SK-N-SH treated with all-trans-retinoic acid at 6 μM for 48 hours (cell line): Measurements from ENCODE around the gene ARID5B.

ENCODE experiments used
- ARNTL ChIP-seq: fragments of 450-650 bp; formaldehyde crosslinking; IDR thresholded peaks from 2 replicates; pipeline ENCODE4 v1.5.0; 2020; ENCODE audit warnings: low read depth, mild to moderate bottlenecking, moderate library complexity, borderline replicate concordance
- ESRRG ChIP-seq: fragments of 250-450 bp; sonication (Bioruptor Pico); IDR thresholded peaks from 2 replicates; pipeline ENCODE4 v1.6.1; 2021; ENCODE audit warnings: mild to moderate bottlenecking
- ISL1 ChIP-seq: fragments of 250-450 bp; sonication (Bioruptor Pico); IDR thresholded peaks from 2 replicates; pipeline ENCODE4 v2.1.2; 2022; ENCODE audit warnings: mild to moderate bottlenecking, moderate library complexity
- PATZ1 ChIP-seq: fragments of 250-450 bp; sonication (Bioruptor Pico); IDR thresholded peaks from 2 replicates; pipeline ENCODE4 v1.8.0; 2020; ENCODE audit warnings: mild to moderate bottlenecking, moderate library complexity, borderline replicate concordance
- PPARA ChIP-seq: fragments of 250-450 bp; sonication (Bioruptor Pico); IDR thresholded peaks from 2 replicates; pipeline ENCODE4 v1.5.0; 2020; ENCODE audit warnings: mild to moderate bottlenecking, borderline replicate concordance
- SNAI2 ChIP-seq: fragments of 250-450 bp; sonication (Bioruptor Pico); IDR thresholded peaks from 2 replicates; pipeline ENCODE4 v1.5.0; 2020; ENCODE audit warnings: mild to moderate bottlenecking, moderate library complexity
- ZFP3 ChIP-seq: fragments of 250-450 bp; sonication (Bioruptor Pico); IDR thresholded peaks from 2 replicates; pipeline ENCODE4 v1.5.0; 2020; ENCODE audit warnings: mild to moderate bottlenecking, moderate library complexity
- ZFP30 ChIP-seq: fragments of 450-650 bp; formaldehyde crosslinking; IDR thresholded peaks from 2 replicates; pipeline ENCODE4 v1.5.0; 2022; ENCODE audit warnings: mild to moderate bottlenecking, moderate library complexity
- TF ChIP-seq, protein P1 (sequence below): fragments of 250-450 bp; sonication (Bioruptor Pico); IDR thresholded peaks from 2 replicates; pipeline ENCODE4 v1.8.0; 2021; ENCODE audit warnings: low read depth, mild to moderate bottlenecking, moderate library complexity, borderline replicate concordance
- TF ChIP-seq, protein P2 (sequence below): fragments of 250-450 bp; sonication (Bioruptor Pico); IDR thresholded peaks from 2 replicates; pipeline ENCODE4 v1.5.1; 2020; ENCODE audit warnings: low read depth, mild to moderate bottlenecking, moderate library complexity

DNA sequence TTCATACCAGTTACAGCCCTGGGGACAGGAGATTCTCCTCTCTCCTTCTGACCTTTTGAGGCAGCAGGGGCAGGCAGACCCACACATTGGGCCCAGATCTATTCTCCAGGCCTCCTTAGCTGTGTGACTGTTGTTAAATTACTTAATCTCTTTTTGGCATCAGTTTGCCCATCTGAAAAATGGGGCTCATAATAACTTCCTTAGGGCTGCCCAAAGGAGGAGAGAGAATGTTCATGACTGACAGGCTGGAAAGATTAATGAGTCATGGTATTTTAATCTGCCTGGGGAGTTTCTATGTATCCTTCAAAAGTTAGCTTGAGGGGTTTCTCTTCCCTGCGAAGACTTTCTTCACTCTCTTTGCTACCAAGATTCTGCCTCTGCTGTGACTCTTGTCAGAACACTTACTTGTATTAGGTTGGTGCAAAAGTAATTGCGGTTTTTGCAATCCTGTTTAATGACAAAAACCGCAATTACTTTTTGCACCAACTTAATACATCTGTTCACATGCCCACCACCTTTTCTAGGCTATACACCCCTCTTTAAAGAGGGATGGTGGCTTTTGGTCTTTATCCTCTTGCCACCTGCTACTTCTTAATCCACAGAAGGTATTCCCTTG, 83.4 kb downstream of the ARID5B start:
- no peak for TF ChIP-seq ESRRG
- no peak for TF ChIP-seq ISL1 (CRISPR knock-in tag)
- TF ChIP-seq ZFP3 (CRISPR knock-in tag) = no peak
- TF ChIP-seq, protein P1, sequence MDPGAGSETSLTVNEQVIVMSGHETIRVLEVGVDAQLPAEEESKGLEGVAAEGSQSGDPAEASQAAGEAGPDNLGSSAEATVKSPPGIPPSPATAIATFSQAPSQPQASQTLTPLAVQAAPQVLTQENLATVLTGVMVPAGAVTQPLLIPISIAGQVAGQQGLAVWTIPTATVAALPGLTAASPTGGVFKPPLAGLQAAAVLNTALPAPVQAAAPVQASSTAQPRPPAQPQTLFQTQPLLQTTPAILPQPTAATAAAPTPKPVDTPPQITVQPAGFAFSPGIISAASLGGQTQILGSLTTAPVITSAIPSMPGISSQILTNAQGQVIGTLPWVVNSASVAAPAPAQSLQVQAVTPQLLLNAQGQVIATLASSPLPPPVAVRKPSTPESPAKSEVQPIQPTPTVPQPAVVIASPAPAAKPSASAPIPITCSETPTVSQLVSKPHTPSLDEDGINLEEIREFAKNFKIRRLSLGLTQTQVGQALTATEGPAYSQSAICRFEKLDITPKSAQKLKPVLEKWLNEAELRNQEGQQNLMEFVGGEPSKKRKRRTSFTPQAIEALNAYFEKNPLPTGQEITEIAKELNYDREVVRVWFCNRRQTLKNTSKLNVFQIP (CRISPR knock-in tag) = no peak
- TF ChIP-seq PPARA (CRISPR knock-in tag) = no peak
- TF ChIP-seq SNAI2 (CRISPR knock-in tag) = no peak
- no peak for TF ChIP-seq ARNTL (CRISPR knock-in tag)
- TF ChIP-seq, protein P2, sequence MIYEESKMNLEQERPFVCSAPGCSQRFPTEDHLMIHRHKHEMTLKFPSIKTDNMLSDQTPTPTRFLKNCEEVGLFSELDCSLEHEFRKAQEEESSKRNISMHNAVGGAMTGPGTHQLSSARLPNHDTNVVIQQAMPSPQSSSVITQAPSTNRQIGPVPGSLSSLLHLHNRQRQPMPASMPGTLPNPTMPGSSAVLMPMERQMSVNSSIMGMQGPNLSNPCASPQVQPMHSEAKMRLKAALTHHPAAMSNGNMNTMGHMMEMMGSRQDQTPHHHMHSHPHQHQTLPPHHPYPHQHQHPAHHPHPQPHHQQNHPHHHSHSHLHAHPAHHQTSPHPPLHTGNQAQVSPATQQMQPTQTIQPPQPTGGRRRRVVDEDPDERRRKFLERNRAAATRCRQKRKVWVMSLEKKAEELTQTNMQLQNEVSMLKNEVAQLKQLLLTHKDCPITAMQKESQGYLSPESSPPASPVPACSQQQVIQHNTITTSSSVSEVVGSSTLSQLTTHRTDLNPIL (CRISPR knock-in tag) = no peak
- no peak for TF ChIP-seq PATZ1
- TF ChIP-seq ZFP30 (CRISPR knock-in tag) = no peak
